Spinal cord (tissue), 10 donors: Measurements from ENCODE around the gene PGAM1. TPM values are rescaled to one million over a fixed set of nuclear protein-coding genes. Genes with fewer than 3 reads are reported as not detected.

Source experiments
- DNase-seq, 6 donors: peaks; one replicate each; pipeline versions ENCODE4 v3.0.0 to v3.0.0-alpha.2; 2013 to 2015; ENCODE audit warnings: low spot score in 6 of 6, low read depth in 4 of 6
- H3K27ac ChIP-seq: one replicate; pipeline ENCODE4 v1.5.1; 2013; ENCODE audit warnings: low read depth, low read length, control low read depth
- H3K27me3 ChIP-seq: one replicate; pipeline ENCODE4 v1.6.1; 2013; ENCODE audit warnings: low read length; ENCODE audit not compliant: control insufficient read depth, insufficient read depth
- H3K36me3 ChIP-seq: one replicate; pipeline ENCODE4 v1.6.1; 2013; ENCODE audit warnings: low read length; ENCODE audit not compliant: control insufficient read depth, insufficient read depth
- H3K4me1 ChIP-seq: one replicate; pipeline ENCODE4 v1.6.1; 2013; ENCODE audit warnings: low read length; ENCODE audit not compliant: control insufficient read depth, insufficient read depth
- H3K4me3 ChIP-seq: one replicate; pipeline ENCODE4 v1.5.1; 2013; ENCODE audit warnings: low read depth, low read length, control low read depth
- H3K9me3 ChIP-seq: one replicate; pipeline ENCODE4 v1.6.1; 2013; ENCODE audit warnings: low read length; ENCODE audit not compliant: control insufficient read depth, insufficient read depth
- WGBS: methylation state at CpG from one replicate; pipeline ENCODE4 v1.1.5; 2013; ENCODE audit warnings: missing lambda C conversion rate; ENCODE audit not compliant: insufficient coverage; 5-methylcytosine and 5-hydroxymethylcytosine counted together
- polyA plus RNA-seq, 2 donors: library from polyadenylated mRNA; unstranded; fragments of 120-200 nt; gene quantifications; one replicate each; pipeline ENCODE4 v1.2.1, GENCODE V29; 2013; ENCODE audit not compliant: insufficient read length in 2 of 2
- total RNA-seq, 2 donors: library from RNA; depleted of rRNA in 1 of 2; stranded (reverse); fragments of 120-200 nt in 1 of 2; fragments of >200 nt in 1 of 2; gene quantifications; one replicate each; pipeline versions ENCODE4 v1.2.3 to v1.2.4, GENCODE V29; 2013 to 2014
- donor health status: healthy.

PGAM1 gene
- total and polyA plus RNA-seq, 4 donors, result 217 to 404 (median 341) TPM

DNA sequence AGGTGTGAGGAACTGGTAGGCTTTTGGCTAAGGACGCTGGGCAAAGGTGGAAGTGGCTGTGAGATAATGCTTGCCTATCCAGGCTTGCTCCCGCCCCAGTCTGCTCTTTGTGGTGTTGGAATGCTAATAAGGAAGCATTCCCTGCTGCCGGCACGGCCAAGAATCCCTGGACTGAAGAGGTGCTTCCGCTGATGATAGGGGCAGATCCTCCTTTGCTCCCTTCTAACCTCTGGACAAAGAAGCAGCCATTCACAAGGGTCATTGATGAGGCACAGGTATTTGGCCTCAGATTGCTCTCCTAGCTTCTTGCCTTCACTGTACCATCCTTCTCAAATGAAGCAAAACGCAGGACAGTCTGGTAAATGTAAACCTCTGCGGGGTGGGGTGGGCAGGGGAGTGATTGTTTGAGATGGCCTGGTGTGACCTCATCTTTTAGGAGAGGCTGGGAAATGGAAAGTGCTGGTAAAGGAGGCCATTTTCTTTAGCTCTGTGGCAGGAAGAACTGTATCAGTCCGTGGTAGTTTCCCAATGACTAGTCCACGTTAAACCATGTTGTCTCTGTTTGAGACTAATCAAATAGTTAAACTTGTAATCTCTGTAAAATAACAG is 1.7 kb downstream of the PGAM1 start:
- Histone ChIP-seq H3K36me3 (peaks cover 24% of the 10 kb centered on the region), H3K4me1 (peaks cover 23% of the 10 kb centered on the region), H3K27ac (no peak overlapping the region), H3K4me3 (peak overlapping the region; percentile 85), H3K27me3 (no peaks in the 10 kb centered on the region), H3K9me3 (no peaks in the 10 kb centered on the region)
- peak in 2 of 6 donors; percentile 10 to 21 for DNase-seq
- WGBS, result 3% methylated on average over 5 of the region's 9 CpGs

DNA sequence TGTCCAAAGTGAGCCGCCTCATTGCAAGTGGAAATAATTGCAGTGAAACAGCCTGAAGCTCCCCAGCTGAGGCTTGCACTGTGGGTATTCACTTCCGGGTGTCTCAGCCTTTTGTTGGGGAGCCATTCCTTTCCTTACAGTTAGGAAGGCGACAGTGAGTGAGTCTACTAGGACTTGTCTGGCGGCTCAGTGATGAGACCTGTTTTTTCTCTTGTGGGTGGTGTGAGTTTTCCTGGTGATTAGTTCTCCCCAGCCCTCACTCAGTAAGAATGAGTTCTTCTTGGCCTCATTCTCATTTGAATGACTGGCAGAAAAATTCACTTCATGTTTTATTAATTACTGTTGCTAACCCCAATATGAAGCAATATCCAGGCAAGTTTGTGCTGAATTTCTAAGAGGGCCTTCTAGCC is 2.6 kb downstream of the PGAM1 start:
- peaks cover 23% of the 10 kb centered on the region for H3K4me1 ChIP-seq
- WGBS, result 5% methylated on average over 3 of the region's 4 CpGs
- peaks cover 23% of the 10 kb centered on the region for H3K36me3 ChIP-seq
- no peaks in the 10 kb centered on the region for H3K27me3 ChIP-seq
- peak in 1 of 6 donors; percentile 11 for DNase-seq
- H3K9me3 ChIP-seq, result no peaks in the 10 kb centered on the region
- no peak overlapping the region for H3K4me3 ChIP-seq
- no peak overlapping the region for H3K27ac ChIP-seq

DNA sequence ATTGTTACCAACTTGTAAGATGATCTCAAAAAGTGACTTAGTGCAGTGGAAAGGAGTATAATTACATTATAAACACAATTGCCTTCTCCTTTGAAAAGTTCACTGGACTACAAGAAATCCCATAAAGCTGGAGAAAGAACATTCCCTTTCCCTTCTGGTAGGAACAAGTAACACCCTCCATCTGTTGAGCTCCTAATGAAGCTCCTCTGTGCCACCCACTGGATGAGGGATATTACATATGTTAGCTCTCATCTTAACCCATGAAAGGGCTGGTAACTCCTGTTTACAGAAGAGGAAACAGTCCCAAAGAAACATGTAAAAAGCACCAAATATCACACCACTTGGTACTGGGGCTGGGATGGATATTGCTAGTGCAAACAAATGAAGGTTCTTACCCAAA is 8.1 kb downstream of the PGAM1 start:
- Histone ChIP-seq H3K4me1 (no peaks in the 10 kb centered on the region), H3K4me3 (no peak overlapping the region), H3K27me3 (no peaks in the 10 kb centered on the region), H3K36me3 (peaks cover 54% of the 10 kb centered on the region), H3K27ac (no peak overlapping the region), H3K9me3 (no peaks in the 10 kb centered on the region)
- DNase-seq, result no peak

DNA sequence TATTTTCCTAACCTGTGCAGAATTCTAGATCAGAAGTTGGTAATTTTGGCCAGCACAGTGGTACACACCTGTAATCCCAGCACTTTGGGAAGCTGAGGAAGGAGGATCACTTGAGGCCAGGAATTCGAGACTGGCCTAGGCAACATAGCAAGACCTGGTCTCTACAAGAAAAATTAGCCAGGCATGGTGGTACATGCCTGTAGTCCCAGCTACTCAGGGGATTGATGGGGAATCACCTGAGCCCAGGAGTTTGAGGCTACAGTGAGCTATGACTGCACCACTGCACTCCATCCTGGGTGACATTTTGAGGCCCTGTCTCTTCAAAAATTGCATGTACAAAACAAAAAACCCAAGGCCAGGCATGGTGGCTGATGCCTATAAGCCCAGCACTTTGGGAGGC is 8.6 kb downstream of the PGAM1 start:
- H3K4me1 ChIP-seq, result no peaks in the 10 kb centered on the region

DNA sequence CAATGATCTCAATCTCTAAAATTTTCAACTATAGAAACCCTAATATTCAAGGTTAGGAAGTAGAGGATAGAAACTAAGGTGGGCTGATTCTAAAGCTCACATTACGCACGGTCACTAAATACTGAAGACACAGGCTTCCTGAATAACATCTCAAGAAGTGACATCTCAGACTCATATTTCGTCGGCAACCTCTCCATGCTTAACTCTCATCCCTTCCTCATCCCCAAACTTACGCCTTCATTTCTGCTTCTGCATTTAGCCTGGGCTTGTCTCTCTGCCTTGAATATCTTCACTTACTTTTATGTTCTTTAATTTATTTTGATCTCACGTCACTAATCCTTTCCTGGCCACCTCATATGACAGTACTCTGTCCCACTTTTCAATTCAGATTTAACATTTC is 9.2 kb downstream of the PGAM1 start:
- no peaks in the 10 kb centered on the region for H3K9me3 ChIP-seq
- no peaks in the 10 kb centered on the region for H3K27me3 ChIP-seq
- no peaks in the 10 kb centered on the region for H3K4me1 ChIP-seq
- H3K4me3 ChIP-seq, result no peak overlapping the region
- peaks cover 61% of the 10 kb centered on the region for H3K36me3 ChIP-seq
- WGBS, result 96% methylated on average over 5 of the region's 6 CpGs
- no peak for DNase-seq
- H3K27ac ChIP-seq, result no peak overlapping the region

More for the DNA sequence above, 8.6 kb downstream of the PGAM1 start:
- Histone ChIP-seq H3K4me3 (no peak overlapping the region), H3K36me3 (peaks cover 56% of the 10 kb centered on the region), H3K27me3 (no peaks in the 10 kb centered on the region), H3K27ac (no peak overlapping the region), H3K9me3 (no peaks in the 10 kb centered on the region)
- no peak for DNase-seq
- 89% methylated on average over 1 of the region's 1 CpG for WGBS

- Histone ChIP-seq H3K4me3 (no peak overlapping the region), H3K36me3 (peaks cover 39% of the 10 kb centered on the region), H3K9me3 (no peaks in the 10 kb centered on the region), H3K27ac (no peak overlapping the region), H3K4me1 (peaks cover 9% of the 10 kb centered on the region), H3K27me3 (no peaks in the 10 kb centered on the region)
- WGBS, result 100% methylated on average over 1 of the region's 1 CpG
- DNase-seq, result no peak
Observed at GRCh38 chr10:97442277-97442676, 16.3 kb downstream of the PGAM1 start.

DNA sequence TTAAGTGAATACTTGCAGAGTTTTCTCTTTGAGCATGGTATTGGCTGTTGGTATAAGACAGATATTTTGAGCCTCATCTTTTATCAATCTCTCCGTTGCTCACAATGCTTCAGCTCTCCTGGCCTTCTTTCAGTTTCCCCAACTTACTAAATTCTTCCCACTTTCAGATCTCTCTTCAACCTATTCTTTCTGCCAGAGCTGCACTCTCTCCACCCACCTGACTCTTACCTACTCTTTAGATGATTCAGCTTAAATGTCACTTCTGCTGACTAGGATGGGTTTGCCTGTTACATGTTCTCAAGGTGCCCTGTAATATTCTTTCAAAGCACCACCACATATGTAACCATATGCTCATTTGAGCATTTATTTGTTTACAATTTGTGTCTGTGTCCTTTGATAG is 18.2 kb downstream of the PGAM1 start:
- Histone ChIP-seq H3K36me3 (peaks cover 26% of the 10 kb centered on the region), H3K4me1 (peaks cover 14% of the 10 kb centered on the region), H3K27me3 (no peaks in the 10 kb centered on the region), H3K4me3 (peak overlapping the region; percentile 98), H3K9me3 (no peaks in the 10 kb centered on the region), H3K27ac (no peak overlapping the region)
- DNase-seq, result no peak
- 100% methylated on average over 1 of the region's 1 CpG for WGBS

GRCh38 chr10:97445357-97445721 is 19.3 kb downstream of the PGAM1 start:
- Histone ChIP-seq H3K4me3 (peak overlapping the region; percentile 98), H3K27me3 (no peaks in the 10 kb centered on the region), H3K9me3 (no peaks in the 10 kb centered on the region), H3K4me1 (peaks cover 14% of the 10 kb centered on the region), H3K27ac (peak overlapping the region; percentile 69), H3K36me3 (peaks cover 20% of the 10 kb centered on the region)
- under 1% methylated on average over 11 of the region's 13 CpGs for WGBS
- DNase-seq, result no peak

DNA sequence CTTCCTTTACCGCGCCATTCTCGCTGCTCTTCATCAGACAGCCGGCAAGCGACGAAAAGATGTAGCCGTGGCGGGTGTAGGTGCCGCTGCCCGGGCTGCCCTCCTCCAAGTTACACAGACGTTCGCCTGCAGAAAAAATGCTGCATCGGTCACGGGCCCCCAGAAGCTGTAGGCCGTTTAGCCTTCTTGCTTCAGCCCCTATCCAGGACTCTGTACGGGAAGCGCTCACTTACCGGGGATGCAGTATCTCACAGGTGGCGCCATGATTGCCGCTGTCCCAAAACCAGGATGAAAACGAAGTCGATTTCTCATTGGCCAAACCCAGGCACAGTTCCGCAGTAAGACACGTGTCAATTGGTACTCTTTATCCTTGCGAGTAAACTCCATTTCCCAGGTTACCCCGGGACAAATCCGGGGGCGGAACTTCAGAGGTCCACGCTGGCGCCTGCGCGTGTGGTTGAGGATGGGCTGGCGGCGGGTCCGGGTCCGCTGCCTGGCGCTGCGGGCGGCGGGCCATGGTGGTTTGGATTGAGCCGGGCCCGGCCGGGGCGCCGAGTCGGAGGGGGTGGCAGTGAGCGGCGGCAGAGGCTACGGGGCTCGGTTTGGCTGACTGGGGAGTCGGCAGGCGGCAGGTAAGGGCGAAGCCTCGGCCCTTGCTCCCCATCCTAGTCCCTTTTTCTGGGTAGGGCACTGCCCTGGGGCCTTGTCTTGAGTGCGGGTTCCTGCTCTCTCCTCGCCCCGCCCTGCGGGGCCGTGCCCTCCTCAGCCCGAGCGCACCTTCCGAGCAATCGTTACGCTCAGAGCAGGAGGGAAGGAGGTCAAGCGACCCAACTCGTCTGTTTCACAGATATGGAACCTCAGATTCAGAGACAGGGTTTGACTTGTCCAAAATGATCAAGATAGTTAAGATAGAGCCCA is 20.0 kb downstream of the PGAM1 start, which contains the start of the genes EXOSC1 and ZDHHC16:
Gene EXOSC1 (minus strand): TSS at position 285 of the 918 bp plus-strand sequence. CDS start 21 bp downstream, at position 264.
Gene ZDHHC16 (plus strand): TSS at position 454 of the 918 bp plus-strand sequence. CDS start 5,501 bp downstream, outside the sequence.
- Histone ChIP-seq H3K4me3 (peak within 1 kb of the TSS; percentile 98), H3K4me1 (peaks cover 14% of the 10 kb centered on the region), H3K9me3 (no peaks in the 10 kb centered on the region), H3K27ac (peak within 1 kb of the TSS; percentile 69), H3K36me3 (peaks cover 15% of the 10 kb centered on the region), H3K27me3 (no peaks in the 10 kb centered on the region)
- peak; percentile 91 to 99 (median 94) for DNase-seq
- under 1% methylated on average over 66 of the region's 66 CpGs for WGBS
